Ovary (tissue), 3 donors: Measurements from ENCODE around the gene CGNL1.

Experiments
- EP300 ChIP-seq: sonication (generic); formaldehyde crosslinking; IDR thresholded peaks from one replicate; pipeline ENCODE4 v1.6.1; 2017; ENCODE audit warnings: antibody characterized with exemption
- POLR2A ChIP-seq: fragments of 450-650 bp; IDR thresholded peaks from one replicate; pipeline ENCODE4 v1.6.1; 2017; ENCODE audit warnings: antibody characterized with exemption, mild to moderate bottlenecking, moderate library complexity
- TF ChIP-seq, protein P1 (sequence below), 3 donors: fragments of 450-650 bp in 2 of 3; fragments of 200-600 bp in 1 of 3; IDR thresholded peaks; one replicate each; pipeline versions ENCODE4 v1.5.1 to v1.8.0; 2016 to 2022; ENCODE audit warnings: antibody characterized with exemption in 3 of 3, mild to moderate bottlenecking in 1 of 3
- donor health status: DM: no; HTN: no; CAD: no.

DNA sequence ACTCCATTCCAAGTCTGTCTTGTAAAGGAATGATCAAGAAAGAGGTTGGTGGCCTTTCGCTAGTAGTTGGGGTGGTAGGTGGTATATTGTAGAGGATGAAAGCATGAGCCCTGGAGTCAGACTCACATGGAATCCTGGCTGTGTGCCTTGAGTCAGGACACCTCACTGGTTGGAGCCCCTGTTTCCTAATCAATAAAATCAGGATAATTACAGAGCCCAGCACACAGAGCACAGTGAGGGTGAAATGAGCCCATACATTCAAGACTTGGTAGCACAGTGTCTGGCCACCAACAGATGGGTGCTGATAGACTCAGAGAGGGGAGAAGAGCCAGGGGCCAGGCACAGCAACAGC lies 120.3 kb downstream of the CGNL1 start:
- TF ChIP-seq, protein P1, sequence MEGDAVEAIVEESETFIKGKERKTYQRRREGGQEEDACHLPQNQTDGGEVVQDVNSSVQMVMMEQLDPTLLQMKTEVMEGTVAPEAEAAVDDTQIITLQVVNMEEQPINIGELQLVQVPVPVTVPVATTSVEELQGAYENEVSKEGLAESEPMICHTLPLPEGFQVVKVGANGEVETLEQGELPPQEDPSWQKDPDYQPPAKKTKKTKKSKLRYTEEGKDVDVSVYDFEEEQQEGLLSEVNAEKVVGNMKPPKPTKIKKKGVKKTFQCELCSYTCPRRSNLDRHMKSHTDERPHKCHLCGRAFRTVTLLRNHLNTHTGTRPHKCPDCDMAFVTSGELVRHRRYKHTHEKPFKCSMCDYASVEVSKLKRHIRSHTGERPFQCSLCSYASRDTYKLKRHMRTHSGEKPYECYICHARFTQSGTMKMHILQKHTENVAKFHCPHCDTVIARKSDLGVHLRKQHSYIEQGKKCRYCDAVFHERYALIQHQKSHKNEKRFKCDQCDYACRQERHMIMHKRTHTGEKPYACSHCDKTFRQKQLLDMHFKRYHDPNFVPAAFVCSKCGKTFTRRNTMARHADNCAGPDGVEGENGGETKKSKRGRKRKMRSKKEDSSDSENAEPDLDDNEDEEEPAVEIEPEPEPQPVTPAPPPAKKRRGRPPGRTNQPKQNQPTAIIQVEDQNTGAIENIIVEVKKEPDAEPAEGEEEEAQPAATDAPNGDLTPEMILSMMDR (IDR thresholded peaks at IDR 0.05): no peak
- TF ChIP-seq POLR2A (no peak), EP300 (no peak)
